K562 (cell line): ENCODE results near the gene ERFL. TPM values are rescaled to one million over a fixed set of nuclear protein-coding genes. Genes with fewer than 3 reads are reported as not detected.

Experiments used
- CUX1 ChIP-seq: fragments of 200-800 bp; sonication (Bioruptor generic); IDR thresholded peaks from 2 replicates; pipeline ENCODE4 v1.6.1; 2016; ENCODE audit warnings: missing genetic modification characterization, missing compliant biosample characterization
- FOXJ3 ChIP-seq: sonication (generic); formaldehyde crosslinking; IDR thresholded peaks from 2 replicates; pipeline ENCODE4 v1.4.0; 2020; ENCODE audit warnings: mild to moderate bottlenecking, missing genetic modification reagents
- LEF1 ChIP-seq: fragments of 450-650 bp; IDR thresholded peaks from 2 replicates; pipeline ENCODE4 v1.6.1; 2016; ENCODE audit warnings: mild to moderate bottlenecking
- MBD2 ChIP-seq: sonication (generic); IDR thresholded peaks from 2 replicates; pipeline ENCODE4 v1.6.1; 2016; ENCODE audit warnings: low read depth, borderline replicate concordance
- MED1 ChIP-seq: sonication (generic); formaldehyde crosslinking; IDR thresholded peaks from 2 replicates; pipeline ENCODE4 v1.8.1; 2023; ENCODE audit warnings: missing genetic modification reagents, borderline replicate concordance
- MYC ChIP-seq, 2 experiments: fragments of 250-450 bp in 1 of 2; sonication (Bioruptor Pico) in 1 of 2; IDR thresholded peaks; 2 replicates each; pipeline versions ENCODE4 v1.5.1 to v1.6.1; 2012 to 2021; ENCODE audit warnings: low read depth in 2 of 2, borderline replicate concordance in 1 of 2, improper control_type of control experiment in 1 of 2, low read length in 1 of 2, mild to moderate bottlenecking in 1 of 2, moderate library complexity in 1 of 2
- RHOXF2B ChIP-seq: fragments of 250-450 bp; sonication (Bioruptor Pico); conservative IDR thresholded peaks from 2 replicates; pipeline ENCODE4 v1.5.1; 2021
- SIX5 ChIP-seq, 2 experiments: IDR thresholded peaks; 2 replicates each; pipeline ENCODE4 v1.6.1; 2011; ENCODE audit warnings: low read length in 2 of 2, borderline replicate concordance in 1 of 2, low read depth in 1 of 2, mild to moderate bottlenecking in 1 of 2, moderate library complexity in 1 of 2; ENCODE audit not compliant: insufficient read depth in 1 of 2
- SMARCA5 ChIP-seq: fragments of 450-650 bp; IDR thresholded peaks from 2 replicates; pipeline ENCODE4 v1.6.1; 2016
- polyA plus RNA-seq, 8 experiments: library from polyadenylated mRNA; depleted of rRNA in 4 of 8; stranded (reverse) in 5 of 8; unstranded in 3 of 8; fragments of >200 nt; fragmentation: Nextera tagmentation in 2 of 8; fragmentation: Illumina TruSeq in 1 of 8; extraction: Ambion mirVana in 2 of 8; extraction: Trizol in 1 of 8; gene quantifications; 2 replicates each; pipeline versions ENCODE4 v1.2.1 to v1.2.3, GENCODE V29; 2011 to 2014; ENCODE audit warnings: inconsistent platforms in 1 of 8, missing spikeins in 1 of 8
- total RNA-seq, 7 experiments: library from RNA; depleted of rRNA in 6 of 7; stranded (reverse); fragments of >200 nt in 6 of 7; fragmentation: Illumina TruSeq in 2 of 7; extraction: Trizol in 2 of 7; gene quantifications; 2 replicates each; pipeline versions ENCODE4 v1.2.1 to v1.2.3, GENCODE V29; 2011 to 2021; ENCODE audit warnings: low replicate concordance in 1 of 7
- TF ChIP-seq, protein P1 (sequence below), 2 experiments: fragments of 450-650 bp; formaldehyde crosslinking in 1 of 2; IDR thresholded peaks; 2 replicates each; pipeline versions ENCODE4 v1.4.0 to v1.6.1; 2014 to 2020; ENCODE audit warnings: mild to moderate bottlenecking in 2 of 2, borderline replicate concordance in 1 of 2, low read depth in 1 of 2
- TF ChIP-seq, protein P2 (sequence below): sonication (generic); formaldehyde crosslinking; IDR thresholded peaks from 2 replicates; pipeline ENCODE4 v1.8.1; 2023; ENCODE audit warnings: mild to moderate bottlenecking, missing genetic modification reagents

The ERFL gene
- total and polyA plus RNA-seq, 9 of the 15 experiments (the other 6 are each of a cell fraction or from before 2014, with no cell fraction given), result 0.07 to 0.75 (median 0.32) TPM; not detected in 4

DNA sequence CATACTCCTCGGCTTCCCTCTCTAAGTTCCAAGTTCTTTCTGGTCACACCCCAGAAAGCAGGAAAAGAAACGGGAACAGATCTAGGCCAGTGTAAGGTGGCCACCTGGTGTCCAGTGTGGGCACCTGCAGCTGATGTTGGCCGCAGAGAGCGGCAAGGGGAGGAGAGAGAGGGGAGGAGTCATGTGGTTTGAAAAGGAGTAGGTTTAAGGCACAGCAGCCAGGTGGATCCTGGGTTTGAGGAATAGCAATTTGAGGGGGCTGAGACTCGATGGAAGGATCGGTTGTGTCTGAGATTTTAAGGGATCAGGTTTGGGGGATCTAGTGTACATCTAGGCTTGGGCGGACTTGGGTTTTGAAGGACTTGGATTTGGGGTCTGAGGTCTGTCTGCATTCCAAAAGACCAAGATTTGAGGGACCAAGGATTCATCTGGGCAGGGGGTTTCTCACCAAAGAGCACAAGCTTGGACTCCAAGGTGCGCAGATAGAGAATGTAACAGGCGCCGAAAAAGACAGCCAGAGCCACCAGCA lies 29.7 kb upstream of the ERFL start (continued):
- TF ChIP-seq SMARCA5, result peak; percentile 25; the same call in 1 of the 2 replicates
- TF ChIP-seq MYC (IDR thresholded peaks at IDR 0.05; ENCODE audit: low read depth, low read length), result peak; percentile 68
- TF ChIP-seq MYC (CRISPR knock-in tag; IDR thresholded peaks at IDR 0.05; ENCODE audit: borderline replicate concordance, low read depth), result no peak
- no peak for TF ChIP-seq MED1 (CRISPR knock-in tag)
- no peak for TF ChIP-seq MBD2
- TF ChIP-seq LEF1, result no peak
- no peak for TF ChIP-seq FOXJ3 (CRISPR knock-in tag)
- no peak for TF ChIP-seq CUX1 (CRISPR knock-in tag)
- TF ChIP-seq, protein P1, sequence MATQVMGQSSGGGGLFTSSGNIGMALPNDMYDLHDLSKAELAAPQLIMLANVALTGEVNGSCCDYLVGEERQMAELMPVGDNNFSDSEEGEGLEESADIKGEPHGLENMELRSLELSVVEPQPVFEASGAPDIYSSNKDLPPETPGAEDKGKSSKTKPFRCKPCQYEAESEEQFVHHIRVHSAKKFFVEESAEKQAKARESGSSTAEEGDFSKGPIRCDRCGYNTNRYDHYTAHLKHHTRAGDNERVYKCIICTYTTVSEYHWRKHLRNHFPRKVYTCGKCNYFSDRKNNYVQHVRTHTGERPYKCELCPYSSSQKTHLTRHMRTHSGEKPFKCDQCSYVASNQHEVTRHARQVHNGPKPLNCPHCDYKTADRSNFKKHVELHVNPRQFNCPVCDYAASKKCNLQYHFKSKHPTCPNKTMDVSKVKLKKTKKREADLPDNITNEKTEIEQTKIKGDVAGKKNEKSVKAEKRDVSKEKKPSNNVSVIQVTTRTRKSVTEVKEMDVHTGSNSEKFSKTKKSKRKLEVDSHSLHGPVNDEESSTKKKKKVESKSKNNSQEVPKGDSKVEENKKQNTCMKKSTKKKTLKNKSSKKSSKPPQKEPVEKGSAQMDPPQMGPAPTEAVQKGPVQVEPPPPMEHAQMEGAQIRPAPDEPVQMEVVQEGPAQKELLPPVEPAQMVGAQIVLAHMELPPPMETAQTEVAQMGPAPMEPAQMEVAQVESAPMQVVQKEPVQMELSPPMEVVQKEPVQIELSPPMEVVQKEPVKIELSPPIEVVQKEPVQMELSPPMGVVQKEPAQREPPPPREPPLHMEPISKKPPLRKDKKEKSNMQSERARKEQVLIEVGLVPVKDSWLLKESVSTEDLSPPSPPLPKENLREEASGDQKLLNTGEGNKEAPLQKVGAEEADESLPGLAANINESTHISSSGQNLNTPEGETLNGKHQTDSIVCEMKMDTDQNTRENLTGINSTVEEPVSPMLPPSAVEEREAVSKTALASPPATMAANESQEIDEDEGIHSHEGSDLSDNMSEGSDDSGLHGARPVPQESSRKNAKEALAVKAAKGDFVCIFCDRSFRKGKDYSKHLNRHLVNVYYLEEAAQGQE (IDR thresholded peaks at IDR 0.05; ENCODE audit: borderline replicate concordance), result peak; percentile 77
- TF ChIP-seq, protein P1 (CRISPR knock-in tag; IDR thresholded peaks at IDR 0.05; ENCODE audit: low read depth), result no peak
- no peak for TF ChIP-seq SIX5 (IDR thresholded peaks at IDR 0.05; ENCODE audit: borderline replicate concordance in 1 of 2, insufficient read depth in 1 of 2, low read depth in 1 of 2, low read length in 2 of 2)
- TF ChIP-seq, protein P2, sequence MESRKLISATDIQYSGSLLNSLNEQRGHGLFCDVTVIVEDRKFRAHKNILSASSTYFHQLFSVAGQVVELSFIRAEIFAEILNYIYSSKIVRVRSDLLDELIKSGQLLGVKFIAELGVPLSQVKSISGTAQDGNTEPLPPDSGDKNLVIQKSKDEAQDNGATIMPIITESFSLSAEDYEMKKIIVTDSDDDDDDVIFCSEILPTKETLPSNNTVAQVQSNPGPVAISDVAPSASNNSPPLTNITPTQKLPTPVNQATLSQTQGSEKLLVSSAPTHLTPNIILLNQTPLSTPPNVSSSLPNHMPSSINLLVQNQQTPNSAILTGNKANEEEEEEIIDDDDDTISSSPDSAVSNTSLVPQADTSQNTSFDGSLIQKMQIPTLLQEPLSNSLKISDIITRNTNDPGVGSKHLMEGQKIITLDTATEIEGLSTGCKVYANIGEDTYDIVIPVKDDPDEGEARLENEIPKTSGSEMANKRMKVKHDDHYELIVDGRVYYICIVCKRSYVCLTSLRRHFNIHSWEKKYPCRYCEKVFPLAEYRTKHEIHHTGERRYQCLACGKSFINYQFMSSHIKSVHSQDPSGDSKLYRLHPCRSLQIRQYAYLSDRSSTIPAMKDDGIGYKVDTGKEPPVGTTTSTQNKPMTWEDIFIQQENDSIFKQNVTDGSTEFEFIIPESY (CRISPR knock-in tag), result 0 out of 2 replicates have a peak, but pooled peaks have one; percentile 57
- TF ChIP-seq RHOXF2B, result no peak
